Tibial nerve (tissue), 4 donors: ENCODE data around the gene PERCC1.

ENCODE experiments used
- CTCF ChIP-seq, 5 experiments: fragments of 200-600 bp in 3 of 5; fragments of 450-650 bp in 2 of 5; sonication (generic) in 3 of 5; IDR thresholded peaks; one replicate each; pipeline ENCODE4 v1.5.1; 2016 to 2019; ENCODE audit warnings: antibody characterized with exemption in 5 of 5, mild to moderate bottlenecking in 3 of 5, moderate library complexity in 2 of 5
- EP300 ChIP-seq, 2 donors: sonication (generic); formaldehyde crosslinking; IDR thresholded peaks; one replicate each; pipeline ENCODE4 v1.6.1; 2017; ENCODE audit warnings: antibody characterized with exemption in 2 of 2, mild to moderate bottlenecking in 1 of 2
- POLR2A ChIP-seq, 2 donors: fragments of 450-650 bp; IDR thresholded peaks; one replicate each; pipeline ENCODE4 v1.6.1; 2017; ENCODE audit warnings: antibody characterized with exemption in 2 of 2, mild to moderate bottlenecking in 2 of 2, moderate library complexity in 2 of 2

DNA sequence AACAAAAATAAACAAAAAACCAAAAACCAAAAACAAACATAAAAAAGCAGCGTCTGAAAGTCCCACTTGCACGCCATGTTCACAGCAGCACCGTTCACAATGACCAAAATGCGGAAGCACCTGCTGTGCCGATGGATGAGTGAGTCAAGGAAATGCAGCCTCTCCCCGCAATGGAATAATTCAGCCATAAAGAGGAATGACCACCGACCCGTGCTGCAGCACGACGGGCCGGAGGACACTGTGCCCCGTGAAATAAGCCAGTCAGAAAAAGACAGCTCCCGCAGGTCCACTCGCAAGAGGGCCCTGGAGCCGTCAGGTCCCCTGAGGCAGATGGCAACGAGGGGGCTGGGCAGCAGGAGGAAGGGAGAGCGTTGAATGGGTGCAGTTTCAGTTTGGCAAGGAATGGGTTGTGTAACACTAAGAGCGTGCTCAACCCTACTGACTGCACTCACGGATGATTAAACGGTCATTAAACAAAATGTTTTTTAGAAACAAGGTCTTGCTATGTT, 38.9 kb downstream of the PERCC1 start:
- TF ChIP-seq POLR2A (IDR thresholded peaks at IDR 0.05) (no peak), CTCF (IDR thresholded peaks at IDR 0.05) (no peak), EP300 (IDR thresholded peaks at IDR 0.05) (no peak)
